DND-41 (cell line): ENCODE results near the gene PIRT.
A peak's percentile ranks its signal among the peaks of the same experiment; 100 is the strongest.

Experiments
- ATAC-seq: fragments of 200-7000 bp; cut with Tn5 transposase; 3 replicates; pipeline ENCODE4 v1.9.1; 2021; ENCODE audit warnings: low read depth; ENCODE audit not compliant: insufficient read depth
- DNase-seq: peaks from one replicate; pipeline ENCODE4 v3.0.0-alpha.2; 2020
- H2AFZ ChIP-seq: 2 replicates; pipeline ENCODE4 v1.6.0; 2012; ENCODE audit warnings: low read depth, low read length
- H3K27ac ChIP-seq: 2 replicates; pipeline ENCODE4 v1.5.1; 2012; ENCODE audit warnings: low read length, inconsistent platforms
- H3K27me3 ChIP-seq: fragments of 200-600 bp; sonication (generic); 2 replicates; pipeline ENCODE4 v1.6.0; 2012; ENCODE audit warnings: low read length, mild to moderate bottlenecking, inconsistent platforms; ENCODE audit not compliant: insufficient read depth, poor library complexity
- H3K36me3 ChIP-seq: 2 replicates; pipeline ENCODE4 v1.5.1; 2012; ENCODE audit warnings: low read length, inconsistent platforms; ENCODE audit not compliant: insufficient read depth
- H3K4me1 ChIP-seq: 2 replicates; pipeline ENCODE4 v1.5.1; 2012; ENCODE audit warnings: mild to moderate bottlenecking, low read length; ENCODE audit not compliant: insufficient read depth
- H3K4me2 ChIP-seq: 2 replicates; pipeline ENCODE4 v1.6.0; 2012; ENCODE audit warnings: mild to moderate bottlenecking, moderate library complexity, low read length, inconsistent platforms; ENCODE audit not compliant: insufficient read depth
- H3K4me3 ChIP-seq, 2 experiments: fragments of 200-600 bp in 1 of 2; shearing (Covaris generic) in 1 of 2; 2 replicates each; pipeline ENCODE4 v1.5.1; 2012 to 2016; ENCODE audit warnings: inconsistent platforms in 2 of 2, low read length in 2 of 2, mild to moderate bottlenecking in 2 of 2, low read depth in 1 of 2, moderate library complexity in 1 of 2
- H3K79me2 ChIP-seq: 2 replicates; pipeline ENCODE4 v1.6.0; 2012; ENCODE audit warnings: low read length, inconsistent platforms; ENCODE audit not compliant: insufficient read depth
- H3K9ac ChIP-seq: 2 replicates; pipeline ENCODE4 v1.6.0; 2012; ENCODE audit warnings: low read depth, mild to moderate bottlenecking, inconsistent platforms, low read length, moderate library complexity
- H3K9me3 ChIP-seq: 2 replicates; pipeline ENCODE4 v1.5.1; 2012; ENCODE audit warnings: low read length, moderate library complexity, mild to moderate bottlenecking, inconsistent platforms; ENCODE audit not compliant: insufficient read depth, severe bottlenecking
- H4K20me1 ChIP-seq: 2 replicates; pipeline ENCODE4 v1.6.0; 2012; ENCODE audit warnings: low read length; ENCODE audit not compliant: insufficient read depth
- EZH2 ChIP-seq: IDR thresholded peaks from 3 replicates; pipeline ENCODE4 v1.6.1; 2012; ENCODE audit warnings: borderline replicate concordance, low read depth, mild to moderate bottlenecking, moderate library complexity, low read length, inconsistent platforms; ENCODE audit not compliant: severe bottlenecking
- TF ChIP-seq, protein P1 (sequence below): IDR thresholded peaks from 2 replicates; pipeline ENCODE4 v1.5.1; 2012; ENCODE audit warnings: borderline replicate concordance, low read length, moderate library complexity, mild to moderate bottlenecking; ENCODE audit not compliant: poor library complexity, severe bottlenecking; ENCODE audit errors: extremely low read depth

Gene PIRT

DNA sequence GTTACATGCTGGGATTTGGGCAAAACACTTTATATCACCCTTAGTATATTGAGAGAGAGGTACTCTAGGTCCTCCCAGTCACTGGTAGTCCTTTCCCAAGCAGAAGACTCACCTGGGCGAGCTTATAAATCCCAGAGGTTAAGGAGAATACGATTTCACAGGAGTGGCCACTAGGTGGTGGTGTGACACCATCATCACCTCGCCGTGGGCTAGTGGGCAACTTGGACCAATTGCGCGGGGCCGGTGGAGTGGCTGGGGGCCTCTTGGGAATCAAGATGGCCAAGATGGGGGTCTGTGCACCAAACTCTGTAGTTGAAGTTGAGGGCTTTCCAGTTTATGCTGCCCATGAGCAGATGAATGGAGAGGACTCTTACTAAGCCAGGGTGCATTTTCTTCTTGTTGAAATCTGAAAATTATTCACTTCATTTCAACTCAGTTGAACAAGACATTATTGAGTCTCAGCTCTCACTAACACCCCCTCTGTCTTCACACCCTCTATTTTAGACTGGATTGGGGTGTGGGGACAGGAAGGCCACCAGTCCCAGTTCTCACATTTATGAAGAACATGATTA lies 38.2 kb upstream of the PIRT start:
- Histone ChIP-seq H3K9ac (no peak overlapping the region), H3K36me3 (no peaks in the 10 kb centered on the region), H3K27me3 (peaks cover 3% of the 10 kb centered on the region), H3K9me3 (no peaks in the 10 kb centered on the region), H3K4me1 (no peaks in the 10 kb centered on the region), H3K79me2 (no peaks in the 10 kb centered on the region), H3K27ac (no peak overlapping the region), H3K4me3 (no peak overlapping the region), H2AFZ (no peak overlapping the region), H4K20me1 (no peaks in the 10 kb centered on the region), H3K4me2 (no peak overlapping the region)
- no peak for TF ChIP-seq EZH2
- TF ChIP-seq, protein P1, sequence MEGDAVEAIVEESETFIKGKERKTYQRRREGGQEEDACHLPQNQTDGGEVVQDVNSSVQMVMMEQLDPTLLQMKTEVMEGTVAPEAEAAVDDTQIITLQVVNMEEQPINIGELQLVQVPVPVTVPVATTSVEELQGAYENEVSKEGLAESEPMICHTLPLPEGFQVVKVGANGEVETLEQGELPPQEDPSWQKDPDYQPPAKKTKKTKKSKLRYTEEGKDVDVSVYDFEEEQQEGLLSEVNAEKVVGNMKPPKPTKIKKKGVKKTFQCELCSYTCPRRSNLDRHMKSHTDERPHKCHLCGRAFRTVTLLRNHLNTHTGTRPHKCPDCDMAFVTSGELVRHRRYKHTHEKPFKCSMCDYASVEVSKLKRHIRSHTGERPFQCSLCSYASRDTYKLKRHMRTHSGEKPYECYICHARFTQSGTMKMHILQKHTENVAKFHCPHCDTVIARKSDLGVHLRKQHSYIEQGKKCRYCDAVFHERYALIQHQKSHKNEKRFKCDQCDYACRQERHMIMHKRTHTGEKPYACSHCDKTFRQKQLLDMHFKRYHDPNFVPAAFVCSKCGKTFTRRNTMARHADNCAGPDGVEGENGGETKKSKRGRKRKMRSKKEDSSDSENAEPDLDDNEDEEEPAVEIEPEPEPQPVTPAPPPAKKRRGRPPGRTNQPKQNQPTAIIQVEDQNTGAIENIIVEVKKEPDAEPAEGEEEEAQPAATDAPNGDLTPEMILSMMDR, result peak; percentile 82
- DNase-seq (peak; percentile 24), ATAC-seq (no peak; the same call in 2 of the 3 replicates)

DNA sequence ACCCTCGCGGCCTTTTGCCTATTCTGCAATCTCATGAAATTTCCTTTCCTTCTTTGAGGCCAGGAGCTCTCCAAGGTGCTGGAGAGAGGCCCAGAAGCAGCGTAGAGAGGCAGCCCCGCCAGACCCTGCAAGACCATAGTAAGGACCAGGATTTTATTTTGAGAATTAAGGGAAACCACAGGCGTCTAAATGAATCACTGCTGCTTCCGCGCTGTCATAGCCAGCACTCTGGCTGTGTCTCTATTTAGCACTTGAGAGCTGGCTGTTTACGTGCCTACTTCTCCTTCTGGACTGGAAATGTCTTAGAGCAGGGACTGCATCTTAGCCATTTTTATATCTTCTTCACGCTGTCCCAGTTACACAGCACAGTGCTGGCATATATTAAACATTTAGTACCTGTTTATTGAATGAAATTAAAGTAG lies 37.6 kb upstream of the PIRT start:
- Histone ChIP-seq H3K4me2 (no peak overlapping the region), H3K4me3 (no peak overlapping the region), H3K9me3 (no peaks in the 10 kb centered on the region), H3K36me3 (no peaks in the 10 kb centered on the region), H3K27ac (no peak overlapping the region), H3K27me3 (peaks cover under 1% of the 10 kb centered on the region), H3K79me2 (no peaks in the 10 kb centered on the region), H3K9ac (no peak overlapping the region), H3K4me1 (no peaks in the 10 kb centered on the region), H4K20me1 (no peaks in the 10 kb centered on the region), H2AFZ (no peak overlapping the region)
- peak; percentile 27; the same call in 1 of the 3 replicates for ATAC-seq
- peak; percentile 49 for DNase-seq
- TF ChIP-seq EZH2, result no peak
- TF ChIP-seq, protein P1, result no peak

DNA sequence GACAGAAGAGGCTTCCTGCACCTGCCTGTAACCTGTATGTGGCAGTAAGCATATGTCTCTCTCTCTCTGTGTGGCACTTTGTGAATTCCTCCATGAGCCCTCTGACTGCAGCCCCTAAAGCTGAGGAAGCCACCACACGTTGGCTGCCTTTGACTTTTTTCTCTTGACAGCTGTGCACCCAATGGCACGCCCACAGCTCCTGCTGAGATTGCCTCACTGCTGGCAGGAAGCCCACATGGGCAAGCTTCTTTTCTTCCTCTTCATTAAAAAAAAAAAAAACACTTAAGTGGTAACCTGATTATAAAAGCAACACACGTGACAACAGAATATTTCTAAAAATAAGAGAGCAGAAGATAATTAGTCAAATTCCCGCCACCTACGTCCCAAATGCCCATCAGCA lies 34.0 kb upstream of the PIRT start:
- DNase-seq, result peak; percentile 21
- H3K27ac ChIP-seq, result no peak overlapping the region
- TF ChIP-seq, protein P1, result no peak
- no peak for TF ChIP-seq EZH2

More for the DNA sequence above, 34.0 kb upstream of the PIRT start:
- Histone ChIP-seq H3K4me1 (no peaks in the 10 kb centered on the region), H3K79me2 (no peaks in the 10 kb centered on the region), H3K9me3 (no peaks in the 10 kb centered on the region), H2AFZ (no peak overlapping the region), H3K36me3 (no peaks in the 10 kb centered on the region), H3K4me3 (no peak overlapping the region), H4K20me1 (no peaks in the 10 kb centered on the region), H3K27me3 (no peaks in the 10 kb centered on the region), H3K9ac (no peak overlapping the region), H3K4me2 (no peak overlapping the region)
- ATAC-seq, result no peak
